Measurements from ENCODE around the gene KIAA1671.

Gene KIAA1671

DNA sequence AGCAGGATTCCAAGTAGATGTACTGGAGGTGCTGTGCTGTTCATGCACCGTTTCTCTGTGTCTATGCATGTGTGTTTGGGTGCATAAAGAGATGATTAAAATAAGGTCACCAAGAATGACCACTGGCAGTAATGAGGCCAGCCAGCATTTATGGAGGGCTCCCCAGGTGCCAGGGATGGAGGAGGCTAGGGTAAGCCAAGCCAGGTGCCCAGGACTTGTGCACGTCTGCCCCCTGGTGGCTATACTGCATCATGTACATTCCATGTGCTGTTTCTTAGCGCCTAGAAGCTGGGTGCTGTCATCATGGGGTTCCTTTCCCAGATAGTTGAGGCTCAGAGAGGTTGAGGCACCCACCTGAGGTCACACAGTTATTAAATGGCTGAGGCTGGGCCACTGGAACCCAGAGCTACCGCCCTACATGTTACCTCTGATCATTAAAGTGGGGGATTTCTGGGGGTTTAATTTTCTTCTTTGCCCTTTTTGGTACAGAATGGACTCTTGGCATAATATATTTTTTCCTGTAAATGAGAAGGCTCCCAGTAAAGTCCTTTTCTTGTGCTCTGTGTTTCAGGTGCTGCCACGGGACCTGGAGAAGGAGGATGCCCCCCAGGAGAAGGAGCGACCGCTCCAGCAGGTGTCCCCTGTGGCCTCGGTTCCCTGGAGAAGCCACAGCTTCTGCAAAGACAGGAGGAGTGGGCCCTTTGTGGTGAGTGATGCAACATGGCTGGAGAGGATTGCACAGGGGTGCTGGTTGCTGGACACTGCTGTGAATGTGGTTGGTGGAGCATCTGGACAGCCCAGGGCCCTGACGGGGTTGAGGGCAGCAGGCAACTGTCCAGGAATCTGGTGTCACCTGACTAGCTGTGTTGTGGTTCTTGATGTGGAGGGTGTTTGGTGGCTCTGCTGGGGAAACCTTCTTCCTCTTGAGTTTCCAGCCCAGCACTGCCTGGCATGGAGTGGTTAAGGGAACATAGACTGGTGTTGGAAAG, 96.4 kb downstream of the KIAA1671 start:
- peak; percentile 58 for DNase-seq

- DNase-seq = no peak
Measured at GRCh38 chr22:25049770-25050169, 97.3 kb downstream of the KIAA1671 start.

DNA sequence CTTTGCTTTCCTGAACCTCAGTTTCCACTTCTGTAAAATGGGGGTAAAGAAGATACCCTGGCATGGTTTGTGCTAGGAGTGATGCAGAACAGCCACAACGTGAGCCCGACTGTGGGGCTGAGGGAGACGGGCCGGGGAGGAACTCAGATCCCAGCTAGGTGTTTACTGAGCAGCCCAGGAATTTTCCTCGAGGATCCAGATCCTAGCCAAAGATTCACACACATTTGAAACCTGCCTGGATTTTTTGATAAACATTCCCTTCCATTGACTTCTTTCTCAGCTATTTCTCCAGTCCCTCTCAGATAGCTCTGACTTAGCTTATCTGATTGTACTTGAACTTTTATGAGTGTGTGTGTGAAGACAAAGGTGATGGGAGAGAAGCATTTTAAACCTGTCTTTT, 98.0 kb downstream of the KIAA1671 start:
- DNase-seq = no peak

GRCh38 chr22:25051073-25051472, 98.6 kb downstream of the KIAA1671 start:
- DNase-seq = no peak

- DNase-seq = peak; percentile 84
Measured at GRCh38 chr22:25051983-25052710, 99.6 kb downstream of the KIAA1671 start.

- DNase-seq = no peak
Measured at GRCh38 chr22:25053153-25053805, 100.8 kb downstream of the KIAA1671 start.

DNA sequence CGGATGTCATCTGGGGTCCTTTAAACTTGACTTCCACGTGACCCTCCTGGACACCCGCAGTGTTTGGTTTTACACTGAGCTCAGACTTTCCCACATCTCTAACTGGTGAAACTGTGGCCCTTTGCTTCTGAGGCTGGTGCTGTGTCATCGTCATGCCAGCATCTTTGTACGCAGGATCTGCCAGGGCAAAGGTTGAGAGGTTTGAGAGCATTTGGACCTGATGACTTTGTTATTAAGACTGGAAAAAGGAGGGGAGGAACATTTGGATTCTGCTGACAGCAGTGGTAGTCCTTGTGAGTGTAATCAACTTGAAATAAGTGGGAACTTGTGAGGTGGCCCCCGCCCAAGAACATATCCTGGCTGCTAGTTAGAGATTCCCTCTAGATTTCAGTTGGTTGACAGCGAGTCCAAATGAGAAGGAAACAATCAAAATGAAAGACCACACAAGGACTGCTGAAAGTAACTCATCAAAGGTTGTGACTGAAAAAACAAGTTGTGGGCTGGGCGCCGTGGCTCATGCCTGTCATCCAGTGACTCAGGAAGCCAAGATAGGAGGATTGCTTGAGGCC, 102.5 kb downstream of the KIAA1671 start:
- no peak for DNase-seq

DNA sequence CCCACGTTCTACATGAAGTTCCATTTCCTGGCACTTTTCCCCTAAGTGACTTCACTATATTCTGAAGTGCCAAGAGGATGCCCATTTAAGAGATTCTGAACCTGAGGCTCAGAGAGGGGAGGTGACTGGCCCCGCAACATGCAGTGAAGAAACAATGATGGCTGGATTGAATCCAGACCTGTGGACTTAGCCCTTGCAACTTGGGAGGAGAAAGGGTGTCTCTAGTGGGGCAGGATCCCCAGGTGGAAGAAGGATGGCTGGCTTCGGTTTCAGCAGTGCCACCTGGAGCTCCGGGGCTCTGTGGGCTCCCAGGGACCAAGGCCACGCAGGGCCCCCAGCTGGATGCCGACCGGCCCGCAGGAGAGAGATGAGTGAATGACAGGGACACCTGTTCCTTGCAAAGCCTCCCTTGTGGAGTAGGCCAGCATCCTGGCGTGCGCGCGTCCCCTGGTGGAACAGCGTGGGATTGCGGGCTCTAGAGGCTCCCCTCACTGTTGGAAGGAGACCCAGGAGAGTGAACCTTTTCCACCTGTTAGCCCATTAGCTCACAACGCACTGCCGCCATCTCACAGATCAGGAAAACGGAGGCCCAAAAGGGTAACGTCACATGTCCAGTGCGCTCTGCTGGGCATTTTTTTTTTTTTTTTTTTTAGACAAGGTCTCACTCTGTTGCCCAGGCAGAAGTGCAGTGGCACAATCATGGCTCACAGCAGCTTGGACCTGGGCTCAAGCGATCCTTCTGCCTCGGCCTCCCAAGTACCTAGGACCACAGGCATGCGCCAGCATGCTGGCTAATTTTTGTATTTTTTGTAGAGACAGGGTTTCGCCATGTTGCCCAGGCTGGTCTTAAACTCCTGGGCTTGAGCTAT, 104.7 kb downstream of the KIAA1671 start:
- peak; percentile 72 for DNase-seq

GRCh38 chr22:25059438-25059837, 106.9 kb downstream of the KIAA1671 start:
- no peak for DNase-seq

- no peak for DNase-seq
Measured at GRCh38 chr22:25060522-25061071, 108.1 kb downstream of the KIAA1671 start.

GRCh38 chr22:25061134-25061533, 108.6 kb downstream of the KIAA1671 start:
- DNase-seq = no peak

- no peak for DNase-seq
Measured at GRCh38 chr22:25061605-25062376, 109.3 kb downstream of the KIAA1671 start.

GRCh38 chr22:25062386-25063085, 110.0 kb downstream of the KIAA1671 start:
- peak; percentile 14 for DNase-seq

DNA sequence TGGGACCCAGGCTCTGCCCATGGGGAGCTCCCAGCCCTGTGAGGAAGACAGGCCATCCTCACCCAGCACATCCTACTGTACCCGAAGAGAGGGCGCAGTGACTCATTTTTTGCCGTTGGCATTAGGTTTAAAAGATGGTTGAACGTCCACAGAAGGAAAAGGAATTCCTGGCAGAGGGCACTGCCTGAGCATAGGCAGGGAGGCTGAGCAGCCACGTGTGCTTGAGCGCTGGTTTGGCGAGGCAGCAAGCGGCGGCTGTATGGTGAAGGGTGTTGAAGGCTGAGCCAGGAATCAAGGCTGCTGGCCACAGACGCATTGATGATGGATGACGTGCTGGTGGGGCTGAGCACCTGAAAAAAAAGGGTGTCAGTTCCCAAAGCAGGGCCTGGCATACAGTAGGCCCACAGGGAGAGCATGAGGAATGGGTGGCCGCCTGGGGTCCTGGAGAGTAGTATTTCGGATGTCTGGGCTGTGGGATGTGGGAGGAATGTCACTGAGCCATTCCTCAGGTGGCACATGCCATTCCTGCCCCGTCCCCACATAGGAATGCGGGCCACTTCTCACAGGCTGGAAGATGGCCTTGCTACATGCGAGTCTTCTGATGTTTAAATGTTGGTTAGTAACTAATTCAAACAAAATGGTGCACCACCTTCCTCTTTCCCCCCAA, 112.5 kb downstream of the KIAA1671 start:
- no peak for DNase-seq

GRCh38 chr22:25066861-25067435, 114.4 kb downstream of the KIAA1671 start:
- no peak for DNase-seq

- DNase-seq = no peak
Measured at GRCh38 chr22:25067851-25068421, 115.4 kb downstream of the KIAA1671 start.

- no peak for DNase-seq
Measured at GRCh38 chr22:25068707-25069106, 116.2 kb downstream of the KIAA1671 start.

- DNase-seq = no peak
Measured at GRCh38 chr22:25069426-25069757, 116.9 kb downstream of the KIAA1671 start.

All from NCI-H1092 treated with DMSO at 0.1 percent for 48 hours (cell line).